Small intestine (tissue), 7 donors: ENCODE results near the gene CDX2. TPM values are rescaled to one million over a fixed set of nuclear protein-coding genes. Genes with fewer than 3 reads are reported as not detected.
A peak's percentile ranks its signal among the peaks of the same experiment; 100 is the strongest.
"Not testable (repeated sequence)": the region's sequence is repeated elsewhere in the genome, so short reads cannot be mapped to it uniquely, and the experiment has no call there.

Experiments
- DNase-seq, 2 donors: peaks; one replicate each; pipeline versions ENCODE4 v3.0.0 to v3.0.0-alpha.2; 2013
- FAIRE-seq: peaks from 2 replicates; lab custom pipeline; 2012; peaks lifted over from hg19 to GRCh38; lab: Jason Lieb, UNC
- H3K27ac ChIP-seq, 3 donors: one replicate each; pipeline ENCODE4 v1.5.1; 2013; ENCODE audit warnings: low read length in 2 of 3, mild to moderate bottlenecking in 2 of 3, control low read depth in 1 of 3, inconsistent platforms in 1 of 3, low read depth in 1 of 3, moderate library complexity in 1 of 3
- H3K27me3 ChIP-seq, 3 donors: one replicate each; pipeline ENCODE4 v1.6.1; 2013; ENCODE audit warnings: low read length in 3 of 3, inconsistent platforms in 1 of 3; ENCODE audit not compliant: control insufficient read depth in 3 of 3, insufficient read depth in 3 of 3
- H3K36me3 ChIP-seq, 3 donors: one replicate each; pipeline ENCODE4 v1.6.1; 2013; ENCODE audit warnings: low read length in 3 of 3, inconsistent platforms in 1 of 3, low read depth in 1 of 3, mild to moderate bottlenecking in 1 of 3, moderate library complexity in 1 of 3; ENCODE audit not compliant: control insufficient read depth in 3 of 3, insufficient read depth in 2 of 3
- H3K4me1 ChIP-seq, 3 donors: one replicate each; pipeline ENCODE4 v1.6.1; 2013; ENCODE audit warnings: low read length in 2 of 3, inconsistent platforms in 1 of 3, low read depth in 1 of 3, mild to moderate bottlenecking in 1 of 3, moderate library complexity in 1 of 3; ENCODE audit not compliant: control insufficient read depth in 3 of 3, insufficient read depth in 2 of 3
- H3K4me3 ChIP-seq, 3 donors: one replicate each; pipeline ENCODE4 v1.5.1; 2013; ENCODE audit warnings: low read length in 3 of 3, control low read depth in 1 of 3, inconsistent platforms in 1 of 3, low read depth in 1 of 3, mild to moderate bottlenecking in 1 of 3, moderate library complexity in 1 of 3
- H3K9me3 ChIP-seq, 2 donors: one replicate each; pipeline ENCODE4 v1.6.1; 2013; ENCODE audit warnings: low read depth in 1 of 2, low read length in 1 of 2; ENCODE audit not compliant: control insufficient read depth in 2 of 2, insufficient read depth in 1 of 2
- WGBS, 3 donors: extraction: QIAGEN DNeasy Blood & Tissue Kit; methylation state at CpG; one replicate each; pipeline ENCODE4 v1.1.7; 2013; 5-methylcytosine and 5-hydroxymethylcytosine counted together
- polyA plus RNA-seq, 4 donors: library from polyadenylated mRNA; stranded (reverse) in 3 of 4; unstranded in 1 of 4; fragments of 200-250 nt in 3 of 4; fragments of 120-200 nt in 1 of 4; gene quantifications; one replicate each; pipeline versions ENCODE4 v1.2.1 to v1.2.3, GENCODE V29; 2013
- donor health status: healthy with polysubstance abuse.
- donor health status: control.
- donor health status: control.
- donor health status: Bipolar disorder and iron deficiency.
- donor health status: healthy.

Gene CDX2
- polyA plus RNA-seq, 4 donors = 66.2 to 187 (median 93.4) TPM

- H3K4me3 ChIP-seq = peak overlapping the region; percentile 78 to 97 (median 89)
- DNase-seq = peak in 1 of 2 donors; percentile 48
- H3K27me3 ChIP-seq = peaks cover 0 to 50% (median 49%) of the 10 kb centered on the region in 3 donors
- WGBS, 3 donors = 13 to 28% (median 22%) methylated on average over 7 of the region's 7 CpGs
- H3K9me3 ChIP-seq = no peaks in the 10 kb centered on the region
- H3K36me3 ChIP-seq = peaks cover 0 to 67% (median 4%) of the 10 kb centered on the region in 3 donors
- peak overlapping the region; percentile 90 to 98 (median 97) for H3K27ac ChIP-seq
- peaks cover 0 to 16% (median 3%) of the 10 kb centered on the region in 3 donors for H3K4me1 ChIP-seq
- no peak for FAIRE-seq
Observed at GRCh38 chr13:27965343-27965739, 3.8 kb downstream of the CDX2 start.

GRCh38 chr13:27964741-27965323, 4.3 kb downstream of the CDX2 start:
- Histone ChIP-seq H3K36me3 (peaks cover 0 to 67% (median 4%) of the 10 kb centered on the region in 3 donors), H3K27me3 (peaks cover 0 to 50% (median 49%) of the 10 kb centered on the region in 3 donors), H3K9me3 (no peaks in the 10 kb centered on the region), H3K4me3 (peak overlapping the region; percentile 78 to 97 (median 89)), H3K4me1 (peaks cover 0 to 18% (median 3%) of the 10 kb centered on the region in 3 donors), H3K27ac (peak overlapping the region; percentile 90 to 98 (median 97))
- 4 to 14% (median 10%) methylated on average over 15 of the region's 15 CpGs for WGBS, 3 donors
- DNase-seq (peak; percentile 35 to 60), FAIRE-seq (no peak)

GRCh38 chr13:27964206-27964605, 4.9 kb downstream of the CDX2 start:
- H3K9me3 ChIP-seq, FAIRE-seq: not testable (repeated sequence)
- Histone ChIP-seq H3K36me3 (peaks cover 0 to 67% (median 4%) of the 10 kb centered on the region in 3 donors), H3K27me3 (peaks cover 0 to 47% (median 44%) of the 10 kb centered on the region in 3 donors), H3K4me3 (peak overlapping the region in 2 of 3 donors; percentile 89 to 97), H3K4me1 (peaks cover 0 to 24% (median 3%) of the 10 kb centered on the region in 3 donors), H3K27ac (peak overlapping the region; percentile 62 to 98 (median 97))
- peak; percentile 55 to 80 for DNase-seq
- 13 to 44% (median 23%) methylated on average over 13 of the region's 13 CpGs for WGBS, 3 donors

- no peaks in the 10 kb centered on the region for H3K9me3 ChIP-seq
- peaks cover 3 to 30% (median 3%) of the 10 kb centered on the region in 3 donors for H3K4me1 ChIP-seq
- H3K27me3 ChIP-seq = peaks cover 0 to 43% (median 41%) of the 10 kb centered on the region in 3 donors
- 4 to 41% (median 40%) methylated on average over 3 of the region's 3 CpGs for WGBS, 3 donors
- H3K27ac ChIP-seq = peak overlapping the region in 2 of 3 donors; percentile 74 to 98
- FAIRE-seq = no peak
- peak overlapping the region in 1 of 3 donors; percentile 36 for H3K4me3 ChIP-seq
- DNase-seq = peak; percentile 69 to 86
- peaks cover 0 to 67% (median 4%) of the 10 kb centered on the region in 3 donors for H3K36me3 ChIP-seq
Observed at GRCh38 chr13:27963491-27963890, 5.6 kb downstream of the CDX2 start.

GRCh38 chr13:27962982-27963381, 6.1 kb downstream of the CDX2 start:
- DNase-seq = no peak
- Histone ChIP-seq H3K4me1 (peaks cover 3 to 32% (median 3%) of the 10 kb centered on the region in 3 donors), H3K27me3 (peaks cover 0 to 39% (median 38%) of the 10 kb centered on the region in 3 donors), H3K9me3 (no peaks in the 10 kb centered on the region), H3K27ac (peak overlapping the region; percentile 74 to 98 (median 76)), H3K4me3 (peak overlapping the region in 1 of 3 donors; percentile 36), H3K36me3 (peaks cover 0 to 65% (median 4%) of the 10 kb centered on the region in 3 donors)
- WGBS, 3 donors = 24 to 40% (median 38%) methylated on average over 9 of the region's 9 CpGs
- no peak for FAIRE-seq

- Histone ChIP-seq H3K4me1 (peaks cover 3 to 37% (median 3%) of the 10 kb centered on the region in 3 donors), H3K36me3 (peaks cover 0 to 58% (median 4%) of the 10 kb centered on the region in 3 donors), H3K4me3 (peak overlapping the region in 2 of 3 donors; percentile 8 to 36), H3K27me3 (peaks cover 0 to 32% (median 31%) of the 10 kb centered on the region in 3 donors), H3K27ac (peak overlapping the region; percentile 76 to 98 (median 88)), H3K9me3 (no peaks in the 10 kb centered on the region)
- 14 to 29% (median 24%) methylated on average over 6 of the region's 6 CpGs for WGBS, 3 donors
- no peak for FAIRE-seq
- DNase-seq = peak; percentile 71 to 93
Observed at GRCh38 chr13:27962128-27962841, 6.8 kb downstream of the CDX2 start.

GRCh38 chr13:27961227-27962085, 7.7 kb downstream of the CDX2 start:
- no peak for FAIRE-seq

More at GRCh38 chr13:27961227-27962085, 7.7 kb downstream of the CDX2 start:
- 4 to 7% (median 6%) methylated on average over 25 of the region's 25 CpGs for WGBS, 3 donors
- peak; percentile 24 to 42 for DNase-seq
- peak overlapping the region; percentile 77 to 98 (median 81) for H3K27ac ChIP-seq
- no peaks in the 10 kb centered on the region for H3K9me3 ChIP-seq
- H3K27me3 ChIP-seq = peaks cover 0 to 27% (median 24%) of the 10 kb centered on the region in 3 donors
- H3K4me1 ChIP-seq = peaks cover 3 to 40% (median 3%) of the 10 kb centered on the region in 3 donors
- H3K4me3 ChIP-seq = peak overlapping the region in 2 of 3 donors; percentile 39 to 41
- peaks cover 0 to 50% (median 4%) of the 10 kb centered on the region in 3 donors for H3K36me3 ChIP-seq
